Stimulated activated CD4-positive, alpha-beta T cell treated with anti-CD3 and anti-CD28 coated beads, Interleukin-15, amount 100 ng/mL, for 48 hours (primary cell): ENCODE data around the gene SERPIND1.
"Not testable (repeated sequence)": the region's sequence is repeated elsewhere in the genome, so short reads cannot be mapped to it uniquely, and the experiment has no call there.

Source experiments
- DNase-seq, 2 donors: peaks; one replicate each; pipeline ENCODE4 v3.0.0-alpha.2; 2020; ENCODE audit warnings: low read depth in 2 of 2

SERPIND1 gene

DNA sequence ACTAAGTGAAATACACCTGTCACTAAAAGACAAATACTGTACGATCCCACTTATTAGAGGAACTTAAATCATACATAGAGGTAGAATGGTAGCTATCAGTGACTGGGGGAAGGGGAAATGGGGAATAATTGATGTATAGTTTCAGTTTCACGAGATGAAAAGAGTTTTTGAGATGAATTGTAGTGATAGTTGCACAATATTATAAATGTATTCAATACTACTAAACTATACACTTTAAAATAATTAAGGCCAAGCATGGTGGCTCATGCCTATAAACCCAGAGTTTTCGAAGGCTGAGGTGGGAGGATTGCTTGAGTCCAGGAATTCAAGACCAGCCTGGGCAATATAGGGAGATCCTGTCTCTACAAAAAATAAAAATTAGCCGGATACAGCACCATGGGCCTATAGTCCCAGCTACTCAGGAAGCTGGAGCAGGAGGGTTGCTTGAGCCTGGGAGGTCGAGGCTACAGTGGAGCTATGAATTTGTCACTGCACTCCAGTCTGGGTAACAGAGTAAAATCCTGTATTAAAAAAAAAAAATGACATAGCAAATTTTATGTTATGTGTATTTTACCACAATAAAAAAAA is 40.4 kb downstream of the SERPIND1 start:
- no peak for DNase-seq

DNA sequence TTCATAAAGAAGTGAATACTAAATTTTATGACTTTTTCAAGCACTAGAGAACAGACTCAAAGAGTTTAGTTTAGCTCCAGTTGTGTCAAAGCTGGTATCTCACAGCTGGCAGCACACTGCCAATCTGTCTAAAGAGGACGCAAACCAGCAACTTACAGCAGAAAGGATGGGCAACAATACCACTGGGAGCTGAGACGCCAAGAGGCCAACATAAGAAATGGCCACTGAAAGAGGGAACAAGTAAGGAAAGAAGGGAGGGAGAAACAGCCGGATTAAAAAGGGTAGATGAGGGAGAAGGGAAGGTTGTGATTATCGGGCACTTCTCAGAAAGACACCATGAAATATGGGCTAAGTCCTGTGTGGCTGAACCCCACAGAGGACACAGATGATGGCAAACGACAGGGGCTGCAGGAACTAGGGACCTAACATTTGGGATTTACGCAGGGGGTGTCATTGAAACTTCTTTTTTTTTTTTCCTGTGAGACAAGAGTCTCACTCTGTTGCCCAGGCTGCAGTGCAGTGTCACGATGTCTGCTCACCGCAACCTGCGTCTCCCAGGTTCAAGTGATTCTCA is 41.7 kb downstream of the SERPIND1 start:
- no peak for DNase-seq

DNA sequence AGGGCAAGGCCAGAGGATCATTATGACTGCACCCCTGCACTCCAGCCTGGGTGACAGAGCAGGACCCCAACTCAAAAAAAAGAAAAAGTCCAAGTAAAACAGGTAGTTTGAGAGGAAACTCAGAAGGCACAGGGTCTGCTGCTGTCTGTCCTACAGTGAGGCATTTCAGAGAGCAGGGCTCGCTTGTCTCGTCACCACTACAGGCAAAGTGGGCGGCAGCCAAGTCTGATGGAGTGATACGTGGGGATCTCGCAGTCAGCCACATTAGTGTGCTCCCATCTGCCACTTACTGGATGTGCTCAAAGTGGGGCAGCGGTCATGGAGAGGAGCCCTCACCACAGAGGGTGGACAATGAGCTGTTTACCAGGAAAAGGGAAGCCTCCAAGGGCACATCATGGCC is 42.6 kb downstream of the SERPIND1 start:
- DNase-seq: no peak

DNA sequence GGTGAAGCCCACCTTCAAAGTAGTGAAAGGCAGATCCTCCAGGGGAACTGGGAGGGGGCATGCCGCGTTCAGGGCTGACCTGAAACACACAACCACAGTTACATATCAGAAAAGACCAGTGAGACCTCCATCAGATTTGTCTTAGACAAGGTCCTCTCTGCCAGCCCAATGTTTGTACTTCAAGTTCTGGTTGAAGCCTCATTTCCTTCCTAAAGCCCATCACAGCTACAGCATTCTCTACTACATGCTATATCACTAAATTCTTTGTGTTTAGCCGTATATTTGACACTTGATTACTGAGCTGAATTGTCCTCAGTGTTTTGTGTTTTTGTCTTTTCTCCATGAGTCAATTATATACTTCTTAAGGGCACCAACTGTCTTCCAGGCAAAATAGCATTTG is 44.6 kb downstream of the SERPIND1 start:
- DNase-seq: no peak

DNA sequence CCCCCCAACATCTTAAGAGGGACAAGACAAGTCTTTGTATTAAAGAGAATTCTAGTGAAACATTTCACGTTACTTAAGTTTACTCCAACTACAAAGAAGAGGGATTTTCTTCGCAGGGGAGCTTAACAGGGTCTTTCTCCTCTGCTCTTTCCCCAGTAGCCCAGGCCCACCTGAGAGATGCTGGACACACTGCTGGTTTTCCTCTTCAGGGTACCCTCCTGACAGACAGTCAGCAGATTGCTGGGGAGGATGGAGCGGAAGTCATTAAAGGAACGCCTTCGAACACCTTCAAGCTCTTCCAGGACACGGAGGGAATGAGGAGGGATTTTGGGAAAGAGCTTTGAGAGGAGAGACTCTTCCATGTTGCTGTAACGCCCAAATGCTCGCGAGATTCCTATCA is 45.6 kb downstream of the SERPIND1 start:
- DNase-seq: no peak

DNA sequence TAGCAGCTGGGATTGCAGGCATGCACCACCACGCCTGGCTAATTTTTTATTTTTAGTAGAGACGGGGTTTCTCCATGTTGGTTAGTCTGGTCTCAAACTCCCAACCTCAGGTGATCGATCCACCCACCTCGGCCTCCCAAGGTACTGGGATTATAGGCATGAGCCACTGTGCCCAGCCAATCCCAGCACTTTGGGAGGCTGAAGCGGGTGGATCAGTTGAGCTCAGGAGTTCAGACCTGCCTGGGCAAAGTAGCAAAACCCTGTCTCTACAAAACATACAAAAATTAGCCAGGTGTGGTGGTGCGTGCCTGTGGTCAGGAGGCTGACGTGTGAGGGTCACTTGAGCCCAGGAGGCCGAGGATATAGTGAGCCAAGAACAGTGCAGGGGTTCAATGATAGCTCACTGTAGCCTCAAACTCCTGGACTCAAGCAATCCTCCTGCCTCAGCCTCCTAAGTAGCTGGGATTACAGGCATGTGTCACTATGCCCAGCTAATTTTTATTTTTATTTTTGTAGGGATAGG is 47.9 kb downstream of the SERPIND1 start:
- not testable (repeated sequence) for DNase-seq

DNA sequence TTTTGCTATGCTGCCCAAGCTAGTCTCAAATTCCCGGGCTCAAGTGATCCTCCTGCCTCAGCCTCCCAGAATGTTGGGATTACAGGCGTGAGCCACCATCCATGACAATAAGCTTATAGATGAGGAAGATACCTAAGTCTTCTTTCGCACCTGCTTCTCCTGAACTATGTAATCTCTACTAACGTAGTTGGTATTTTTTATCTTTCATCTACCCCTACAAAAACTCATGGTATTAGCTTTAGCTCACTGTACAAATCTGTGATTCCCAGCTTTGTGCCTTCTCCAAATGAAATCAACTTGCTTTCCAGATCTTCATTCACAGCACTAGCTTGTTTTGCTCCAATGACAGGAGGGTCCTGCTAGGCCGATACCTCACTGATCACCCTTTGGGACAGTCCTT is 48.3 kb downstream of the SERPIND1 start:
- no peak for DNase-seq

DNA sequence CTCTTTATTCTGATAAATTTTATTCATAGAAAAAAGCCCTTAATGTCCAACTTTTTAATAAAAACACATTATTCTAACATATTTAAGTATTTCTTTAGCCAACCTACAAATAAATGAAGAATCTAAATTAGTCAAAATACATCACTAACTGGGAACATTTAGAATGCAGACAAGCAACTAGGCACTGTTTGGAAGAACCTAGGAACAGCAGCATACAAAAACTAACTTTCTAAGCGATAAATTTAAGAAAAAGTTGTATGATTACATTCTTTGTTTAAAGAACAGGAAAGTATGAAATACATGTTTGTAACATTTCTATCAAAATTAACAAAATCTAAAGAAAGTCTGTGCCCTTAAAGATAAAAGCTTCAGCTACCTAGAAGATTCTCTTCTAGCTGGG is 49.4 kb downstream of the SERPIND1 start:
- DNase-seq: no peak

DNA sequence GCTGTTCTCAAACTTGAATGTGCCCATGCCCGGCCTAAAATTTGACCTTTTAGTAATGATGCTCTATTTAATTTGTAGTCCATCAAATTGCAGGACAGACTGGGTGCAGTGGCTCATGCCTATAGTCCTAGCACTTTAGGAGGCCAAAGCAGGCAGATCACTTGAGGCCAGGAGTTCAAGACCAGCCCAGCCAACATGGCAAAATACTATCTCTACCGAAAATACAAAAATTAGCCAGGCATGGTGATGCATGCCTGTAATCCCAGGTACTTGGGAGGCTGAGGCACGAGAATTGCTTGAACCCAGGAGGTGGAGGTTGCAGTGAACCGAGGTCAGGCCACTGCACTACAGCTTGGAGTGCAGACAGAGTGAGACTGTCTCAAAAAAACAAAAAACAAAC is 51.3 kb downstream of the SERPIND1 start:
- DNase-seq: not testable (repeated sequence)

DNA sequence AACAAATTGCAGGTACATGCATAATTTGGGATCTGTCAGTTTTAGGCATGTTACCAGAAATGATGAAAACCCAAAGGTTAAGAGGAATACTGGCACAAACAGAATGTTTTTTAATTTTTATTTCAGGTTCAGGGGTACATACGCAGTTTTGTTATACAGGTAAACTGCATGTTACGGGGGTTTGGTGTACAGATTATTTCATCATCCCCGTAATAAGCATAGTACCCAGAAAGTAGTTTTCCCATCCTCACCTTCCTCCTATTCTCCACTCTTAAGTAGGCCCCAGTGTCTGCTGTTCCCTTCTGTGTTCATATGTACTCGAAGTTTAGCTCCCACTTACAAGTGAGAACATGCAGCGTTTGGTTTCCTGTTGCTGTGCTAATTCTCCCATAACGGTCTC is 51.7 kb downstream of the SERPIND1 start:
- DNase-seq: no peak

DNA sequence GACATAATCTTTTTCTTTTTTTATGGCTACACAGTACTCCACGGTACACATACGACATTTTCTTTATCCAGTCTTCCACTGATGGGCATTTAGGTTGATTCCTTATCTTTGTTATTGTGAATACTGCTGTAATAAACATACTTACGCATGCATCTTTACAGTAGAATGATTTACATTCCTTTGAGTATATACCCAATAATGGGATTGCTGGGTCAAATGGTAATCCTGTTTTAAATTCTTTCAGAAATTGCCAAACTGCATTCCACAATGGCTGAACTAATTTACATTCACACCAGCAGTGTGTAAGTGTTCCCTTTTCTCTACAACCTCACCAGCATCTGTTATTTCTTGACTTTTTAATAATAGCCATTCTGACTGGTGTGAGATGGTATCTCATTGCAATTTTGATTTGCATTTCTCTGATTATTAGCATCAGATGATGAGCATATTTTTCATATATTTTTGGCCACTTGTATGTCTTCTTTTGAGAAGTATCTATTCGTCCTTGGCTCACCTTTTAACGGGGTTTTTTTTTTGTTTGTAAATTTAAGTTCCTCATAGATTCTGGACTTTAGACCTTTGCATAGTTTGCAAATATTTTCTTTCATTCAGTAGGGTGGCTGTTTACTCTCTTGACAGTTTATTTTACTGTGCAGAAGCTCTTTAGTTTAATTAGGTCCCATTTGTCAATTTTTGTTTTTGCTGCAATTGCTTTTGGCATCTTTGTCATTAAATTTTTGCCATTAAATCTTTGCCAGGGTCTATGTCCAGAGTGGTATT is 52.6 kb downstream of the SERPIND1 start:
- not testable (repeated sequence) for DNase-seq

DNA sequence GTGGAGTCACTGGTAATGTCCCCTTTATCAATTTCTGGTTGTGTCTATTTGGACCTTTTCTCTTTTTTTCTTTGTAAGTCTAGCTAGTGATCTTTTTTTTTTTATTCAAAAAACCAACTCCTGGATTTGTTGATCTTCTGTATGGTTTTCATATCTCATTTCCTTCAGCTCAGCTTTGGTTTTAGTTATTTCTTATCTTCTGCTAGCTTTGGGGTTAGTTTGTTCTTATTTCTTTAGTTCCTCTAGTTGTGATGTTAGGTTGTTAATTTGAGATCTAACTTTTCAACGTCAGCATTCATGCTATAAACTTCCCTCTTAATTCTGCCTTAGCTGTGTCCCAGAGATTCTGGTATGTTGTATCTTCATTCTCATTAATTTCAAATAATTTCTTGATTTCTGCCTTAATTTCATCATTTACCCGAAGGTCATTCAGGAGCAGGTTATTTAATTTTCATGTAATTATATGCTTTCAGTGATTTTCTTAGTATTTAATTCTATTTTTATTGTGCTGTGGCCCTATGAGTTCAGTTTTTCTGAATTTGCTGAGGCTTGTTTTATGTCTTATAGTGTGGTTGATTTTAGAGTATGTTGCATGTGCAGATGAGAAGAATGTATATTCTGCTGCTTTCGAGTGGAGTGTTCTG is 55.7 kb downstream of the SERPIND1 start:
- DNase-seq: no peak

DNA sequence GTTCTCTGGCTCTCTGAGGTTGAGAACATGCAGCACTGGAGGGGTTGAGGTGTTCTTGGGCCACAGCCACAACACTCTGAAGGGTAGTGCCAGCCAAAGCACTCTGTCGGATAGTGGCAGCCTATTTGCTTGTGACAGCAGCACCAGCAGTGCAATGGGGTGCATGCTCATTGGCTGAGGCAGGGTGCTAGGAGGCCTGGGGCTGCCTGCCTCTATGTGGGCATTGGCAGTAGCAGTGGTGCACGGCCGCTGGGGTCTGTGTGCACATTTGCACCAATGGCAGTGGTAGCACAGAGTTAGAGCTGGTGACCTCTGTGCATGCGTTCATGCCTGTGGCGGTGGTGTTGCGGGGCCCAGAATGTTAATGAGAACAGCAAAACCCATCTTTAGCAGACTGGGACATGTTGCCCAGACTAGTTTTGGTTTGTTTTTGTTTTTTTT is 59.3 kb downstream of the SERPIND1 start:
- DNase-seq: no peak

DNA sequence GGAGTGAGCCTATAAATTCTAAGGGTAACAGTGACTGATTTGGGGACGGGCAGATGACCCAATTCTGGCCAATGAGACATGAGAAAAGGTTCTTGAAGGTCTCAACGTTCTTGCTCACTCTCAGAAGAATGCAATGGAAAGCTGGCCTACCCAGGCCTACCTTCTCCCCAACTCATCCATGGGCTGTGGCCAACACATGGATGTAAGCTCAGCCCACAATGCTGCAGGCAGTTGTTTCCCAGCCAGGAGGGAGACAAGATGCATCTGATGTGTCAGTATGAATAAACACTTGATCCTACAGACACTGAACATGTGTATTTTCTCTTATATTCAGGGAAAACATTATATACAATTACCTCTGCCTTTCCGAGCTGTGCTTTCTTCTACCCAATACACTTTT is 60.3 kb downstream of the SERPIND1 start:
- no peak for DNase-seq

DNA sequence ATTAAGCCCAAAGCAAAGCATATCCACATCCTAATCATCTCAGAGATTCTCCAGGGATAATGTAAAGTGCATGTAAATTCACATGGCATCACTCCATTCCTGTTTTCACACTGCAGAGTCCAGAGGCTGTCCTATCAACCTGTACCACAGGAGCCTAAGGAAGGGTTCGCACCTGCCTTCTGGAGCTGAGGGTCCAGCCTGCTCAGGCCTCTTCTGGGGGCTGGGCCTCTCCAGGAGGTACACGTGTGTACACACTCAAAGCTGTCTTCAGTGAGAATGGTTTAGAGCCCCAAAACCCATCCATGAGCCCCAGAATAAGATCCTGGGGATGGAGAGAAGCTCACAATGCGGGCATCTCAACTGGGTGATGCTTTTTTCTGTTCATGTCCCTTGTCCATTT is 60.8 kb downstream of the SERPIND1 start:
- no peak for DNase-seq
